ENCODE measurements around the gene CEACAM19. TPM values are rescaled to one million over a fixed set of nuclear protein-coding genes. Genes with fewer than 3 reads are reported as not detected.

The CEACAM19 gene
- total and polyA plus RNA-seq, 2 of the 8 experiments (the other 6 are each of a cell fraction or from before 2014, with no cell fraction given): 3.1 to 3.4 TPM

DNA sequence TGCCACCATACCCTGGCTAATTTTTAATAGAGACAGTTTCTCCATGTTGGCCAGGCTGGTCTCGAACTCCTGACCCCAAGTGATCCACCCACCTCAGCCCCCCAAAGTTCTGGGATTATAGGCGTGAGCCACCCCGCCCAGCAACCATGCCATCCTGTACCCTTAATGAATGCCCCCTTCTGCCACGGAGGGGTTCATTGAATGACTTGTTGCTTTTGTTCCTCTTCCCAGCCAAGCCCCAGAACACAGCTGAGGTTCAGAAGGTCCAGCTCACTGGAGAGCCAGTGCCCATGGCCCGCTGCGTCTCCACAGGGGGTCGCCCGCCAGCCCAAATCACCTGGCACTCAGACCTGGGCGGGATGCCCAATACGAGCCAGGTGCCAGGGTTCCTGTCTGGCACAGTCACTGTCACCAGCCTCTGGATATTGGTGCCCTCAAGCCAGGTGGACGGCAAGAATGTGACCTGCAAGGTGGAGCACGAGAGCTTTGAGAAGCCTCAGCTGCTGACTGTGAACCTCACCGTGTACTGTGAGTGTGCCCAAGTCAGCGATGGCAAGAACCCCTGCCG is 21.6 kb upstream of the CEACAM19 start (continued):
- TF ChIP-seq ZNF274 (IDR thresholded peaks at IDR 0.05; ENCODE audit: borderline replicate concordance, extremely low read depth, low read length): no peak
